IMR-90 (cell line): ENCODE data around the gene KLK10. TPM values are rescaled to one million over a fixed set of nuclear protein-coding genes. Genes with fewer than 3 reads are reported as not detected.

ENCODE experiments used
- ATAC-seq: fragments of 200-7000 bp; cut with Tn5 transposase; 2 replicates; pipeline ENCODE4 v1.9.1; 2020; ENCODE audit warnings: low read depth, mild to moderate bottlenecking, moderate library complexity
- BruUV-seq: library from RNA; stranded (reverse); fragments of 400-500 nt; replicated peaks from 2 replicates; lab custom pipeline; 2021; lab: Mats Ljungman, UMichigan
- CTCF ChIA-PET: fragments of 300-600 bp; formaldehyde crosslinking; extraction: SDS; loops from one replicate; lab custom pipeline; 2021; ENCODE audit warnings: antibody characterized with exemption; lab: Yijun Ruan, JAX
- POLR2A ChIA-PET: fragments of 300-600 bp; sonication (Branson Sonifier 250); formaldehyde crosslinking; loops from one replicate; lab custom pipeline; 2022; ENCODE audit warnings: antibody characterized with exemption; ENCODE audit not compliant: unreplicated experiment; lab: Charles Lee
- DNase-seq: peaks from one replicate; pipeline ENCODE4 v3.0.0; 2013
- H2AFZ ChIP-seq: replicated peaks from 2 replicates; pipeline ENCODE3; 2013; ENCODE audit warnings: low read length, mild to moderate bottlenecking; ENCODE audit not compliant: poor library complexity
- H2AK5ac ChIP-seq: 2 replicates; pipeline ENCODE4 v1.6.1; 2013; ENCODE audit warnings: low read depth, low read length, inconsistent platforms
- H2AK9ac ChIP-seq: replicated peaks from 2 replicates; pipeline ENCODE3; 2013; ENCODE audit warnings: mild to moderate bottlenecking, low read depth, low read length, moderate library complexity; ENCODE audit not compliant: poor library complexity
- H2BK120ac ChIP-seq: 2 replicates; pipeline ENCODE4 v1.6.1; 2013; ENCODE audit warnings: low read depth, low read length, inconsistent platforms
- H2BK15ac ChIP-seq: 3 replicates; pipeline ENCODE4 v1.6.1; 2013; ENCODE audit warnings: low read depth, low read length, inconsistent platforms
- H2BK20ac ChIP-seq: 2 replicates; pipeline ENCODE4 v1.6.1; 2013; ENCODE audit warnings: low read depth, mild to moderate bottlenecking, inconsistent platforms, low read length, moderate library complexity
- H2BK5ac ChIP-seq: 2 replicates; pipeline ENCODE4 v1.6.1; 2013; ENCODE audit warnings: mild to moderate bottlenecking, low read depth, low read length, inconsistent platforms; ENCODE audit not compliant: poor library complexity, severe bottlenecking
- H3K14ac ChIP-seq: replicated peaks from 2 replicates; pipeline ENCODE4 v1.6.1; 2013; ENCODE audit warnings: low read depth, low read length, inconsistent platforms
- H3K18ac ChIP-seq: 2 replicates; pipeline ENCODE4 v1.6.1; 2013; ENCODE audit warnings: low read depth, low read length, control low read depth
- H3K23ac ChIP-seq: 2 replicates; pipeline ENCODE4 v1.6.1; 2013; ENCODE audit warnings: low read depth, low read length, inconsistent platforms
- H3K27ac ChIP-seq: 2 replicates; pipeline ENCODE4 v1.5.1; 2013; ENCODE audit warnings: mild to moderate bottlenecking, control low read depth, low read length; ENCODE audit not compliant: insufficient read depth
- H3K27me3 ChIP-seq: 2 replicates; pipeline ENCODE4 v1.6.1; 2013; ENCODE audit warnings: low read length; ENCODE audit not compliant: control insufficient read depth, insufficient read depth
- H3K36me3 ChIP-seq: 2 replicates; pipeline ENCODE4 v1.6.1; 2013; ENCODE audit warnings: low read length, mixed read lengths; ENCODE audit not compliant: control insufficient read depth, insufficient read depth
- H3K4ac ChIP-seq: 2 replicates; pipeline ENCODE4 v1.6.1; 2013; ENCODE audit warnings: low read depth, low read length, inconsistent platforms
- H3K4me1 ChIP-seq: 2 replicates; pipeline ENCODE4 v1.6.1; 2013; ENCODE audit warnings: low read length, mixed read lengths; ENCODE audit not compliant: control insufficient read depth, insufficient read depth
- H3K4me2 ChIP-seq: 2 replicates; pipeline ENCODE4 v1.6.1; 2013; ENCODE audit warnings: low read depth, mild to moderate bottlenecking, control low read depth, low read length, moderate library complexity
- H3K4me3 ChIP-seq: 2 replicates; pipeline ENCODE4 v1.5.1; 2013; ENCODE audit warnings: low read depth, mild to moderate bottlenecking, control low read depth, low read length, moderate library complexity; ENCODE audit not compliant: insufficient read depth
- H3K56ac ChIP-seq: 2 replicates; pipeline ENCODE4 v1.6.1; 2013; ENCODE audit warnings: low read length, inconsistent platforms; ENCODE audit not compliant: insufficient read depth; ENCODE audit errors: extremely low read depth
- H3K79me1 ChIP-seq, 2 experiments: 2 replicates each; pipeline ENCODE4 v1.6.1; 2013; ENCODE audit warnings: low read length in 2 of 2, inconsistent platforms in 1 of 2, low read depth in 1 of 2
- H3K9ac ChIP-seq: 2 replicates; pipeline ENCODE4 v1.6.1; 2013; ENCODE audit warnings: low read depth, low read length, control low read depth
- H3K9me1 ChIP-seq: 2 replicates; pipeline ENCODE4 v1.6.1; 2013; ENCODE audit warnings: low read length, inconsistent platforms; ENCODE audit not compliant: insufficient read depth
- H3K9me3 ChIP-seq: 2 replicates; pipeline ENCODE4 v1.6.1; 2013; ENCODE audit warnings: low read length; ENCODE audit not compliant: control insufficient read depth, insufficient read depth
- H4K20me1 ChIP-seq: 2 replicates; pipeline ENCODE4 v1.6.1; 2013; ENCODE audit warnings: low read length, inconsistent platforms; ENCODE audit not compliant: insufficient read depth
- H4K5ac ChIP-seq: 2 replicates; pipeline ENCODE4 v1.6.1; 2013; ENCODE audit warnings: mild to moderate bottlenecking, low read depth, low read length, control low read depth
- H4K8ac ChIP-seq, 2 experiments: 2 replicates each; pipeline ENCODE4 v1.6.1; 2013; ENCODE audit warnings: low read depth in 2 of 2, low read length in 2 of 2, control low read depth in 1 of 2, inconsistent platforms in 1 of 2
- H4K91ac ChIP-seq: 2 replicates; pipeline ENCODE4 v1.6.1; 2013; ENCODE audit warnings: low read depth, low read length, inconsistent platforms; ENCODE audit not compliant: insufficient read depth
- BHLHE40 ChIP-seq: fragments of 150-350 bp; IDR thresholded peaks from 2 replicates; pipeline ENCODE4 v1.6.1; 2016; ENCODE audit warnings: mild to moderate bottlenecking, low read depth, low read length
- CHD1 ChIP-seq: IDR thresholded peaks from 2 replicates; pipeline ENCODE4 v1.6.1; 2012; ENCODE audit warnings: low read depth, low read length, improper control_type of control experiment
- FOS ChIP-seq: fragments of 150-350 bp; IDR thresholded peaks from 2 replicates; pipeline ENCODE4 v1.6.1; 2016; ENCODE audit warnings: low read depth, low read length
- MAZ ChIP-seq: IDR thresholded peaks from 2 replicates; pipeline ENCODE4 v1.6.1; 2012; ENCODE audit warnings: low read depth, mild to moderate bottlenecking, low read length, improper control_type of control experiment, moderate library complexity, borderline replicate concordance
- MXI1 ChIP-seq: IDR thresholded peaks from 2 replicates; pipeline ENCODE4 v1.6.1; 2012; ENCODE audit warnings: low read depth, mild to moderate bottlenecking, low read length, moderate library complexity, borderline replicate concordance
- NFE2L2 ChIP-seq: fragments of 150-350 bp; IDR thresholded peaks from 2 replicates; pipeline ENCODE4 v1.6.1; 2016; ENCODE audit warnings: low read depth, mild to moderate bottlenecking, low read length
- RCOR1 ChIP-seq: IDR thresholded peaks from 2 replicates; pipeline ENCODE4 v1.6.1; 2012; ENCODE audit warnings: mild to moderate bottlenecking, low read length, improper control_type of control experiment; ENCODE audit not compliant: insufficient replicate concordance
- RFX5 ChIP-seq: IDR thresholded peaks from 2 replicates; pipeline ENCODE4 v1.8.0; 2012; ENCODE audit warnings: low read depth, mild to moderate bottlenecking, low read length, moderate library complexity
- WGBS, 2 experiments: methylation state at CpG; one replicate each; pipeline versions ENCODE4 v1.1.5 to v1.1.7; 2013; ENCODE audit warnings: missing lambda C conversion rate in 2 of 2; ENCODE audit not compliant: insufficient read length in 1 of 2; ENCODE audit errors: extremely low coverage in 2 of 2; 5-methylcytosine and 5-hydroxymethylcytosine counted together
- dilution Hi-C: fragments of 300-500 bp; cut with HindIII; formaldehyde crosslinking; loops from one replicate; pipeline ENCODE4 v1.14.3; 2018; ENCODE audit warnings: low sequenced_read_pairs; ENCODE audit not compliant: unreplicated experiment
- in situ Hi-C: fragments of 300-500 bp; cut with MboI; formaldehyde crosslinking; loops from 3 replicates; pipeline ENCODE4 v1.14.3; 2019; ENCODE audit warnings: low sequenced_read_pairs, inconsistent platforms, mixed read lengths
- intact Hi-C: fragments of 100-400 bp; cut with micrococcal nuclease; formaldehyde crosslinking; loops from 2 replicates; pipeline ENCODE4 v1.10.0; 2022
- polyA plus RNA-seq, 3 experiments: library from polyadenylated mRNA; depleted of rRNA; stranded (reverse); fragments of >200 nt; gene quantifications; 2 replicates each; pipeline ENCODE4 v1.2.3, GENCODE V29; 2012; ENCODE audit warnings: low replicate concordance in 1 of 3
- total RNA-seq: library from RNA; depleted of rRNA; stranded (reverse); fragments of >200 nt; gene quantifications from 2 replicates; pipeline ENCODE4 v1.2.3, GENCODE V29; 2012
- TF ChIP-seq, protein P1 (sequence below): fragments of 150-350 bp; IDR thresholded peaks from 2 replicates; pipeline ENCODE4 v1.6.1; 2017; ENCODE audit warnings: mild to moderate bottlenecking, antibody characterized with exemption, low read length, low read depth
- TF ChIP-seq, protein P2 (sequence below): conservative IDR thresholded peaks from 2 replicates; pipeline ENCODE4 v1.5.1; 2012; ENCODE audit warnings: mild to moderate bottlenecking, low read depth, low read length, improper control_type of control experiment
- TF ChIP-seq, protein P3 (sequence below): fragments of 150-350 bp; IDR thresholded peaks from 2 replicates; pipeline ENCODE4 v1.6.1; 2016; ENCODE audit warnings: low read depth, mild to moderate bottlenecking, low read length, moderate library complexity, borderline replicate concordance

Gene KLK10
- total and polyA plus RNA-seq, 2 of the 4 experiments (the other 2 are of a cell fraction) = not detected

DNA sequence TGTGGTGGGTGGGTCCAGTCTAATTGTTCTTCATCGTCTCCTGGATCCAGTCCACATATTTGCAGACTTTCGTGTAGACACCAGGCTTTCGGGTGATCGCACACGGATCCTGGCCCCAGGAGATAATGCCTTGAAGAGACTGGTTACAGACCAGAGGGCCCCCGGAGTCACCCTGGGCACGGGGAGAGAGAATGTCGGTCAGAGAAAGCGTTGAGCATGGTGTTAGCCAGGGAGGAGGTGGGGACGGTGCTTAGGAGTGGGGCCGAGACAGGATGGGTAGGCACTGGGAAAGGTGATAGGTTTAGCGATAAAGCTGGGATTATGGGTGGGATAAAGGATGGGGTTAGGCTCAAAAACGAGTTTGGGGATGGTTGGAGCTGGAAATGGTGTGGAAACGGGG is 3.0 kb upstream of the KLK10 start:
- Histone ChIP-seq H4K5ac (no peak overlapping the region), H3K9me1 (no peaks in the 10 kb centered on the region), H2BK20ac (no peak overlapping the region), H3K4me3 (no peak overlapping the region), H2BK5ac (no peak overlapping the region), H3K4me2 (no peak overlapping the region), H3K27ac (no peak overlapping the region), H3K14ac (no peak overlapping the region), H3K4ac (no peak overlapping the region), H3K18ac (no peak overlapping the region), H3K56ac (no peak overlapping the region), H4K91ac (no peak overlapping the region), H3K9ac (no peak overlapping the region), H4K20me1 (no peaks in the 10 kb centered on the region), H2BK120ac (no peak overlapping the region), H3K27me3 (peaks cover 15% of the 10 kb centered on the region), H2AK5ac (no peak overlapping the region), H4K8ac (no peak overlapping the region), H3K23ac (no peak overlapping the region), H2BK15ac (no peak overlapping the region), H2AK9ac (no peak overlapping the region), H2AFZ (no peak overlapping the region), H3K9me3 (no peaks in the 10 kb centered on the region), H3K36me3 (no peaks in the 10 kb centered on the region), H3K79me1 (no peaks in the 10 kb centered on the region), H3K4me1 (no peaks in the 10 kb centered on the region)
- no TSS peak for BruUV-seq
- dilution Hi-C loops = no loop called here
- no peak for ATAC-seq
- in situ Hi-C loops = no loop called here
- POLR2A ChIA-PET = no interaction called here
- CTCF ChIA-PET = no interaction called here
- TF ChIP-seq FOS = no peak
- no peak for TF ChIP-seq CHD1
- TF ChIP-seq, protein P1, sequence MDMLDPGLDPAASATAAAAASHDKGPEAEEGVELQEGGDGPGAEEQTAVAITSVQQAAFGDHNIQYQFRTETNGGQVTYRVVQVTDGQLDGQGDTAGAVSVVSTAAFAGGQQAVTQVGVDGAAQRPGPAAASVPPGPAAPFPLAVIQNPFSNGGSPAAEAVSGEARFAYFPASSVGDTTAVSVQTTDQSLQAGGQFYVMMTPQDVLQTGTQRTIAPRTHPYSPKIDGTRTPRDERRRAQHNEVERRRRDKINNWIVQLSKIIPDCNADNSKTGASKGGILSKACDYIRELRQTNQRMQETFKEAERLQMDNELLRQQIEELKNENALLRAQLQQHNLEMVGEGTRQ = no peak
- TF ChIP-seq, protein P2, sequence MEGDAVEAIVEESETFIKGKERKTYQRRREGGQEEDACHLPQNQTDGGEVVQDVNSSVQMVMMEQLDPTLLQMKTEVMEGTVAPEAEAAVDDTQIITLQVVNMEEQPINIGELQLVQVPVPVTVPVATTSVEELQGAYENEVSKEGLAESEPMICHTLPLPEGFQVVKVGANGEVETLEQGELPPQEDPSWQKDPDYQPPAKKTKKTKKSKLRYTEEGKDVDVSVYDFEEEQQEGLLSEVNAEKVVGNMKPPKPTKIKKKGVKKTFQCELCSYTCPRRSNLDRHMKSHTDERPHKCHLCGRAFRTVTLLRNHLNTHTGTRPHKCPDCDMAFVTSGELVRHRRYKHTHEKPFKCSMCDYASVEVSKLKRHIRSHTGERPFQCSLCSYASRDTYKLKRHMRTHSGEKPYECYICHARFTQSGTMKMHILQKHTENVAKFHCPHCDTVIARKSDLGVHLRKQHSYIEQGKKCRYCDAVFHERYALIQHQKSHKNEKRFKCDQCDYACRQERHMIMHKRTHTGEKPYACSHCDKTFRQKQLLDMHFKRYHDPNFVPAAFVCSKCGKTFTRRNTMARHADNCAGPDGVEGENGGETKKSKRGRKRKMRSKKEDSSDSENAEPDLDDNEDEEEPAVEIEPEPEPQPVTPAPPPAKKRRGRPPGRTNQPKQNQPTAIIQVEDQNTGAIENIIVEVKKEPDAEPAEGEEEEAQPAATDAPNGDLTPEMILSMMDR = no peak
- TF ChIP-seq, protein P3, sequence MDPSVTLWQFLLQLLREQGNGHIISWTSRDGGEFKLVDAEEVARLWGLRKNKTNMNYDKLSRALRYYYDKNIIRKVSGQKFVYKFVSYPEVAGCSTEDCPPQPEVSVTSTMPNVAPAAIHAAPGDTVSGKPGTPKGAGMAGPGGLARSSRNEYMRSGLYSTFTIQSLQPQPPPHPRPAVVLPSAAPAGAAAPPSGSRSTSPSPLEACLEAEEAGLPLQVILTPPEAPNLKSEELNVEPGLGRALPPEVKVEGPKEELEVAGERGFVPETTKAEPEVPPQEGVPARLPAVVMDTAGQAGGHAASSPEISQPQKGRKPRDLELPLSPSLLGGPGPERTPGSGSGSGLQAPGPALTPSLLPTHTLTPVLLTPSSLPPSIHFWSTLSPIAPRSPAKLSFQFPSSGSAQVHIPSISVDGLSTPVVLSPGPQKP = no peak
- TF ChIP-seq RFX5 = no peak
- no peak for TF ChIP-seq BHLHE40
- TF ChIP-seq MXI1 = no peak
- no peak for TF ChIP-seq MAZ
- TF ChIP-seq RCOR1 = no peak
- no peak for TF ChIP-seq NFE2L2
- no peak for DNase-seq
- intact Hi-C loops = no loop called here
- 34% methylated on average over 5 of the region's 14 CpGs; no CpG with 5 or more reads in 1 of the 2 experiments for WGBS, 2 experiments
